Ovary (tissue), 9 donors: ENCODE measurements around the gene WFDC2. TPM values are rescaled to one million over a fixed set of nuclear protein-coding genes. Genes with fewer than 3 reads are reported as not detected.

Experiments
- DNase-seq, 5 donors: peaks; one replicate each; pipeline ENCODE4 v3.0.0-alpha.2; 2019 to 2020
- H3K27ac ChIP-seq, 2 donors: fragments of 200-600 bp; one replicate each; pipeline versions ENCODE4 v1.5.1 to v1.8.0; 2019 to 2022
- H3K27me3 ChIP-seq: fragments of 200-600 bp; one replicate; pipeline ENCODE4 v1.8.0; 2022
- H3K36me3 ChIP-seq: fragments of 200-600 bp; sonication (generic); one replicate; pipeline ENCODE4 v1.5.1; 2019
- H3K4me1 ChIP-seq: one replicate; pipeline ENCODE4 v1.8.1; 2013; ENCODE audit warnings: mild to moderate bottlenecking, moderate library complexity; ENCODE audit not compliant: insufficient read depth
- H3K4me3 ChIP-seq: fragments of 200-600 bp; sonication (generic); one replicate; pipeline ENCODE4 v1.5.1; 2017
- H3K9me3 ChIP-seq, 2 donors: fragments of 200-600 bp in 1 of 2; sonication (generic) in 1 of 2; one replicate each; pipeline versions ENCODE4 v1.5.1 to v1.8.1; 2013 to 2019; ENCODE audit warnings: mild to moderate bottlenecking in 1 of 2, moderate library complexity in 1 of 2
- CTCF ChIP-seq, 3 donors: fragments of 450-650 bp in 2 of 3; fragments of 200-600 bp in 1 of 3; IDR thresholded peaks; one replicate each; pipeline versions ENCODE4 v1.5.1 to v1.8.0; 2016 to 2022; ENCODE audit warnings: antibody characterized with exemption in 3 of 3, mild to moderate bottlenecking in 1 of 3
- EP300 ChIP-seq: sonication (generic); formaldehyde crosslinking; IDR thresholded peaks from one replicate; pipeline ENCODE4 v1.6.1; 2017; ENCODE audit warnings: antibody characterized with exemption
- POLR2A ChIP-seq: fragments of 450-650 bp; IDR thresholded peaks from one replicate; pipeline ENCODE4 v1.6.1; 2017; ENCODE audit warnings: antibody characterized with exemption, mild to moderate bottlenecking, moderate library complexity
- WGBS, 3 donors: extraction: QIAGEN DNeasy Blood & Tissue Kit in 1 of 3; methylation state at CpG; one replicate each; pipeline versions ENCODE4 v1.1.5 to v1.1.7; 2013 to 2017; 5-methylcytosine and 5-hydroxymethylcytosine counted together
- intact Hi-C, 4 donors: fragments of 100-400 bp; cut with DNase I; formaldehyde crosslinking; loops; one replicate each; pipeline versions ENCODE4 v1.11.0 to v1.15.1; 2022 to 2023
- polyA plus RNA-seq, 2 donors: library from polyadenylated mRNA; stranded (reverse); fragments of 200-250 nt in 1 of 2; fragments of 350-450 nt in 1 of 2; fragmentation: Illumina TruSeq in 1 of 2; extraction: RNeasy Lipid Tissue Mini Kit (QIAGEN cat#74804) in 1 of 2; gene quantifications; one replicate each; pipeline ENCODE4 v1.2.3, GENCODE V29; 2013 to 2014
- total RNA-seq, 7 donors: library from RNA; depleted of rRNA in 2 of 7; stranded (reverse); fragments of >200 nt in 2 of 7; fragmentation: NEBNext Ultra II Directional in 3 of 7; extraction: Animal tissue kit (Norgen Biotek cat#: 25700) in 3 of 7; gene quantifications; one replicate each; pipeline versions ENCODE4 v1.1.0 to v1.2.4, GENCODE V29; 2016 to 2023
- donor health status: DM: no; HTN: no; CAD: no; lungs with moderate emphysema.
- donor health status: DM: no; HTN: no; CAD: no.
- donor health status: Bipolar disorder and iron deficiency.
- donor health status: DM: yes; HTN: yes; CAD: no.
- donor health status: DM: no; HTN: no; CAD: no.
- donor health status: DM: yes; HTN: yes; CAD: no.

The WFDC2 gene
- total and polyA plus RNA-seq, 9 donors = 1.2 to 246 (median 17.5) TPM

DNA sequence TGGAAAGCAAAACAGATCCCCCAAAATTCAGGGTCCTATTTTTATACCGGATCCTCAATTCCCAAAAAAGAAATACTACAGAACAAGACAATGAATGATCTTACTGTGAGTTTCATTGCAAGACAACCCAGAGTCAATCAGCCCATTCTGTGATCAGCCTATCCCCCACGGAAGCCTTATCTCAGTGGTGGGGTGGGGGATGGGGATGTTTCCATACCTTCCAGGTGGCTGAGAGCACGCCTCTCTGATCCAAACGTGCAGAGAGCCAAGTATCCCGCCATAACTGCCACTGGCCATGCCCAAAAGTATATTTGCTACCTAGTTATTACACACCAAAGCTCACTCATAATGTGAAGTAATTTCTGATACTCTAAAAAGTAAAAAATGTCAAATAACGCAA lies 15.1 kb downstream of the WFDC2 start:
- H3K9me3 ChIP-seq = no peaks in the 10 kb centered on the region
- H3K4me1 ChIP-seq = no peaks in the 10 kb centered on the region
- no peaks in the 10 kb centered on the region for H3K27me3 ChIP-seq
- H3K27ac ChIP-seq = no peak overlapping the region
- no peak for TF ChIP-seq CTCF (IDR thresholded peaks at IDR 0.05)
- TF ChIP-seq EP300 = no peak
- no peak for TF ChIP-seq POLR2A
- DNase-seq = no peak
- no peak overlapping the region for H3K4me3 ChIP-seq
- WGBS, 3 donors = 14 to 29% (median 19%) methylated on average over 6 of the region's 6 CpGs
- no peaks in the 10 kb centered on the region for H3K36me3 ChIP-seq
- intact Hi-C loops = no loop called here

GRCh38 chr20:45485388-45485787 lies 15.8 kb downstream of the WFDC2 start:
- H3K9me3 ChIP-seq = no peaks in the 10 kb centered on the region
- intact Hi-C loops = no loop called here
- H3K4me1 ChIP-seq = no peaks in the 10 kb centered on the region
- no peak for DNase-seq
- H3K27me3 ChIP-seq = no peaks in the 10 kb centered on the region
- TF ChIP-seq CTCF (IDR thresholded peaks at IDR 0.05) (no peak), EP300 (no peak), POLR2A (no peak)
- H3K36me3 ChIP-seq = no peaks in the 10 kb centered on the region
- no peak overlapping the region for H3K27ac ChIP-seq
- 40 to 55% (median 41%) methylated on average over 4 of the region's 4 CpGs for WGBS, 3 donors
- no peak overlapping the region for H3K4me3 ChIP-seq

DNA sequence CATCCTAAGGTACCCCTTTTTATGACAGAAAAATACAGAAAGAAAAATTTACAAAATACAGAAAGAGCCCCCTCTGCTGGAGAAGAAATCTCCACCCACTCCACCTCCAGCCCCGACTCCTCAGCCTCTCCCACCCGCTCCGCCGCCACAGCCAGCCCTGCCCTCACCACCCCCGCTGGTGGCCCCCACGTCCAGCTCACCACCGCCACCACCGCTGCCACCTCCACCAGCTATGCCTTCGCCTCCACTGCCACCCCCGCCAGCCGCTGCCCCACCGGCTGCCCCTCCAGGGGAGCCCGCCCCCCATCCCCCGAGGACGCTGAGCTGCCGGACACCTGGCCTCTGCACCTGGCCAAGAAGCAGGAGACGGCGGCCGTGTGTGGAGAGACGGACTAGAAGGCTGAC lies 17.7 kb downstream of the WFDC2 start:
- Histone ChIP-seq H3K4me1 (no peaks in the 10 kb centered on the region), H3K9me3 (no peaks in the 10 kb centered on the region), H3K27ac (no peak overlapping the region), H3K36me3 (no peaks in the 10 kb centered on the region), H3K27me3 (no peaks in the 10 kb centered on the region), H3K4me3 (no peak overlapping the region)
- WGBS, 3 donors = 17 to 25% (median 21%) methylated on average over 18 to 20 of the region's 20 CpGs
- DNase-seq = no peak
- intact Hi-C loops = no loop called here
- TF ChIP-seq CTCF (IDR thresholded peaks at IDR 0.05) (no peak), EP300 (no peak), POLR2A (no peak)

DNA sequence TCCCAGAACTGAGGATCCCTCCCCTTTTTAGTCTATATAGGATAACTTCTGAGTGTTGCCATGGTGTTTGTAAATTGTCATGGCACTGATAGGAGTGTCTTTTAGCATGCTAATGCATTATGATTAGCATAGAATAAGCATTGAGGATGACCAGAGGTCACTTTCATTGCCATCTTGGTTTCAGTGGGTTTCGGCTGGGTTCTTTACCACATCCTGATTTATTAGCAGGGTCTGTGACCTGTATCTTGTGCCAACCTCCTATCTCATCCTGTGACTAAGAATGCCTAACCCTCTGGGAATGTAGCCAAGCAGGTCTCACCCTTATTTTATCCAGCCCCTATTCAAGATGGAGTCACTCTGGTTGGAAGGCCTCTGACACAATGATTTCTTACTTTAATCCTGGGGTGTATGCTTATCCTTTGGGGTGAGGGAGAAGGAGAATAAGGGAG lies 19.6 kb downstream of the WFDC2 start:
- 47 to 56% (median 56%) methylated on average over 1 of the region's 1 CpG for WGBS, 3 donors
- intact Hi-C loops = no loop called here

More for the DNA sequence above, 19.6 kb downstream of the WFDC2 start:
- no peaks in the 10 kb centered on the region for H3K9me3 ChIP-seq
- no peaks in the 10 kb centered on the region for H3K36me3 ChIP-seq
- H3K4me3 ChIP-seq = no peak overlapping the region
- H3K4me1 ChIP-seq = no peaks in the 10 kb centered on the region
- H3K27me3 ChIP-seq = no peaks in the 10 kb centered on the region
- DNase-seq = no peak
- TF ChIP-seq EP300 (no peak), POLR2A (no peak), CTCF (IDR thresholded peaks at IDR 0.05) (no peak)
- H3K27ac ChIP-seq = no peak overlapping the region
